HepG2 (cell line): Measurements from ENCODE around the gene RETREG2. TPM values are rescaled to one million over a fixed set of nuclear protein-coding genes. Genes with fewer than 3 reads are reported as not detected.
A peak's percentile ranks its signal among the peaks of the same experiment; 100 is the strongest.

Experiments
- ELF3 ChIP-seq: IDR thresholded peaks from 2 replicates; pipeline ENCODE4 v1.6.1; 2016; ENCODE audit warnings: missing genetic modification reagents, missing compliant biosample characterization
- FOXK1 ChIP-seq: sonication (generic); formaldehyde crosslinking; IDR thresholded peaks from 2 replicates; pipeline ENCODE4 v1.4.0; 2020; ENCODE audit warnings: low read depth, missing genetic modification reagents, borderline replicate concordance
- FOXO1 ChIP-seq: sonication (generic); formaldehyde crosslinking; IDR thresholded peaks from 2 replicates; pipeline ENCODE4 v1.4.0; 2020; ENCODE audit warnings: missing genetic modification reagents
- KDM3A ChIP-seq: IDR thresholded peaks from 2 replicates; pipeline ENCODE4 v1.6.1; 2018; ENCODE audit warnings: low read depth, missing compliant biosample characterization
- MAFF ChIP-seq: IDR thresholded peaks from 2 replicates; pipeline ENCODE4 v1.6.1; 2011; ENCODE audit warnings: low read depth, low read length, improper control_type of control experiment
- POGZ ChIP-seq: sonication (generic); formaldehyde crosslinking; IDR thresholded peaks from 2 replicates; pipeline ENCODE4 v1.4.0; 2020; ENCODE audit warnings: mild to moderate bottlenecking, missing genetic modification reagents
- RFX1 ChIP-seq: fragments of 450-650 bp; IDR thresholded peaks from 2 replicates; pipeline ENCODE4 v1.6.1; 2017
- SIX4 ChIP-seq: sonication (generic); formaldehyde crosslinking; IDR thresholded peaks from 2 replicates; pipeline ENCODE4 v1.4.0; 2020; ENCODE audit warnings: missing genetic modification reagents
- TIGD3 ChIP-seq: sonication (generic); formaldehyde crosslinking; IDR thresholded peaks from 2 replicates; pipeline ENCODE4 v1.5.1; 2020; ENCODE audit warnings: mild to moderate bottlenecking, missing genetic modification reagents, borderline replicate concordance
- ZFP91 ChIP-seq: sonication (generic); formaldehyde crosslinking; IDR thresholded peaks from 2 replicates; pipeline ENCODE4 v1.9.0; 2022; ENCODE audit warnings: missing genetic modification reagents, mild to moderate bottlenecking, borderline replicate concordance
- ZFY ChIP-seq: sonication (generic); formaldehyde crosslinking; IDR thresholded peaks from 2 replicates; pipeline ENCODE4 v1.4.0; 2020; ENCODE audit warnings: missing genetic modification reagents
- ZNF101 ChIP-seq: sonication (generic); formaldehyde crosslinking; IDR thresholded peaks from 2 replicates; pipeline ENCODE4 v1.4.0; 2020; ENCODE audit warnings: mild to moderate bottlenecking, low read depth, missing genetic modification reagents, borderline replicate concordance
- ZNF20 ChIP-seq: sonication (generic); formaldehyde crosslinking; IDR thresholded peaks from 2 replicates; pipeline ENCODE4 v1.4.0; 2020; ENCODE audit warnings: mild to moderate bottlenecking, moderate library complexity, missing genetic modification reagents
- ZNF224 ChIP-seq: sonication (generic); formaldehyde crosslinking; IDR thresholded peaks from 2 replicates; pipeline ENCODE4 v1.5.0; 2020; ENCODE audit warnings: mild to moderate bottlenecking, missing genetic modification reagents
- ZNF253 ChIP-seq: sonication (generic); formaldehyde crosslinking; IDR thresholded peaks from 2 replicates; pipeline ENCODE4 v1.8.0; 2022; ENCODE audit warnings: mild to moderate bottlenecking, missing genetic modification reagents, borderline replicate concordance
- ZNF382 ChIP-seq: sonication (generic); formaldehyde crosslinking; IDR thresholded peaks from 2 replicates; pipeline ENCODE4 v1.5.0; 2020; ENCODE audit warnings: missing genetic modification reagents, mild to moderate bottlenecking, borderline replicate concordance
- ZNF446 ChIP-seq: sonication (generic); formaldehyde crosslinking; IDR thresholded peaks from 2 replicates; pipeline ENCODE4 v1.5.0; 2020; ENCODE audit warnings: mild to moderate bottlenecking, missing genetic modification reagents
- ZNF484 ChIP-seq: sonication (generic); formaldehyde crosslinking; IDR thresholded peaks from 2 replicates; pipeline ENCODE4 v1.5.1; 2020; ENCODE audit warnings: mild to moderate bottlenecking, low read depth, missing genetic modification reagents, borderline replicate concordance
- ZNF709 ChIP-seq: sonication (generic); formaldehyde crosslinking; IDR thresholded peaks from 2 replicates; pipeline ENCODE4 v1.5.0; 2020; ENCODE audit warnings: mild to moderate bottlenecking, missing genetic modification reagents
- ZNF749 ChIP-seq: sonication (generic); formaldehyde crosslinking; IDR thresholded peaks from 2 replicates; pipeline ENCODE4 v1.8.0; 2022; ENCODE audit warnings: mild to moderate bottlenecking, missing genetic modification reagents, moderate library complexity, borderline replicate concordance
- ZNF788 ChIP-seq: sonication (generic); formaldehyde crosslinking; IDR thresholded peaks from 2 replicates; pipeline ENCODE4 v1.5.0; 2020; ENCODE audit warnings: mild to moderate bottlenecking, missing genetic modification reagents, borderline replicate concordance
- ZSCAN20 ChIP-seq: sonication (generic); formaldehyde crosslinking; IDR thresholded peaks from 2 replicates; pipeline ENCODE4 v1.4.0; 2020; ENCODE audit warnings: missing genetic modification reagents, mild to moderate bottlenecking, borderline replicate concordance
- ZSCAN31 ChIP-seq: sonication (generic); formaldehyde crosslinking; IDR thresholded peaks from 2 replicates; pipeline ENCODE4 v1.5.0; 2020; ENCODE audit warnings: low read depth, mild to moderate bottlenecking, missing genetic modification reagents
- polyA plus RNA-seq, 8 experiments: library from polyadenylated mRNA; depleted of rRNA in 3 of 8; stranded (reverse) in 7 of 8; unstranded in 1 of 8; fragments of >200 nt; fragmentation: Illumina TruSeq in 4 of 8; extraction: Trizol in 4 of 8; gene quantifications; 2 replicates each; pipeline versions ENCODE4 v1.2.1 to v1.2.3, GENCODE V29; 2011 to 2016; ENCODE audit warnings: low read depth in 4 of 8, missing spikeins in 1 of 8, mixed read lengths in 1 of 8; ENCODE audit not compliant: insufficient read depth in 1 of 8
- total RNA-seq, 5 experiments: library from RNA; depleted of rRNA; stranded (reverse); fragments of >200 nt; fragmentation: Illumina TruSeq; extraction: Trizol; gene quantifications; 2 replicates each; pipeline ENCODE4 v1.2.3, GENCODE V29; 2016; ENCODE audit warnings: low read depth in 1 of 5
- TF ChIP-seq, protein P1 (sequence below): sonication (generic); formaldehyde crosslinking; conservative IDR thresholded peaks from 2 replicates; pipeline ENCODE4 v1.4.0; 2020; ENCODE audit warnings: missing genetic modification reagents
- TF ChIP-seq, protein P2 (sequence below): IDR thresholded peaks from 2 replicates; pipeline ENCODE4 v1.6.1; 2018; ENCODE audit warnings: missing genetic modification reagents

Gene RETREG2
- total and polyA plus RNA-seq, 2 of the 13 experiments (the other 11 are each of a cell fraction or from before 2014, with no cell fraction given) = 86.0 to 134 TPM

GRCh38 chr2:219229305-219230058 is 51.4 kb downstream of the RETREG2 start, which contains the start of the genes ANKZF1 and ATG9A (continued):
- TF ChIP-seq, protein P1, sequence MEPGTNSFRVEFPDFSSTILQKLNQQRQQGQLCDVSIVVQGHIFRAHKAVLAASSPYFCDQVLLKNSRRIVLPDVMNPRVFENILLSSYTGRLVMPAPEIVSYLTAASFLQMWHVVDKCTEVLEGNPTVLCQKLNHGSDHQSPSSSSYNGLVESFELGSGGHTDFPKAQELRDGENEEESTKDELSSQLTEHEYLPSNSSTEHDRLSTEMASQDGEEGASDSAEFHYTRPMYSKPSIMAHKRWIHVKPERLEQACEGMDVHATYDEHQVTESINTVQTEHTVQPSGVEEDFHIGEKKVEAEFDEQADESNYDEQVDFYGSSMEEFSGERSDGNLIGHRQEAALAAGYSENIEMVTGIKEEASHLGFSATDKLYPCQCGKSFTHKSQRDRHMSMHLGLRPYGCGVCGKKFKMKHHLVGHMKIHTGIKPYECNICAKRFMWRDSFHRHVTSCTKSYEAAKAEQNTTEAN = peak; percentile 73
- TF ChIP-seq SIX4 (CRISPR knock-in tag) (0 out of 2 replicates have a peak, but pooled peaks have one; percentile 5), ZNF20 (no peak), ZNF749 (no peak; the same call in 1 of the 2 replicates), RFX1 (no peak; the same call in 1 of the 2 replicates), ZNF446 (CRISPR knock-in tag) (peak; percentile 72; the same call in 1 of the 2 replicates), ELF3 (CRISPR knock-in tag) (peak; percentile 75), POGZ (CRISPR knock-in tag) (0 out of 2 replicates have a peak, but pooled peaks have one; percentile 41), ZNF101 (CRISPR knock-in tag) (no peak), ZSCAN31 (peak; percentile 94), FOXK1 (CRISPR knock-in tag) (peak; percentile 97), MAFF (0 out of 2 replicates have a peak, but pooled peaks have one; percentile 0), ZSCAN20 (CRISPR knock-in tag) (no peak), ZNF382 (CRISPR knock-in tag) (no peak), ZNF484 (CRISPR knock-in tag) (no peak), ZNF788 (CRISPR knock-in tag) (peak; percentile 61), FOXO1 (peak; percentile 61), ZNF709 (CRISPR knock-in tag) (peak; percentile 56; the same call in 1 of the 2 replicates), KDM3A (CRISPR knock-in tag) (0 out of 2 replicates have a peak, but pooled peaks have one; percentile 63), TIGD3 (CRISPR knock-in tag) (0 out of 2 replicates have a peak, but pooled peaks have one; percentile 23), ZFY (peak; percentile 91), ZNF253 (0 out of 2 replicates have a peak, but pooled peaks have one; percentile 51), ZNF224 (CRISPR knock-in tag) (peak; percentile 70; the same call in 1 of the 2 replicates), ZFP91 (CRISPR knock-in tag) (peak; percentile 79)
- TF ChIP-seq, protein P2, sequence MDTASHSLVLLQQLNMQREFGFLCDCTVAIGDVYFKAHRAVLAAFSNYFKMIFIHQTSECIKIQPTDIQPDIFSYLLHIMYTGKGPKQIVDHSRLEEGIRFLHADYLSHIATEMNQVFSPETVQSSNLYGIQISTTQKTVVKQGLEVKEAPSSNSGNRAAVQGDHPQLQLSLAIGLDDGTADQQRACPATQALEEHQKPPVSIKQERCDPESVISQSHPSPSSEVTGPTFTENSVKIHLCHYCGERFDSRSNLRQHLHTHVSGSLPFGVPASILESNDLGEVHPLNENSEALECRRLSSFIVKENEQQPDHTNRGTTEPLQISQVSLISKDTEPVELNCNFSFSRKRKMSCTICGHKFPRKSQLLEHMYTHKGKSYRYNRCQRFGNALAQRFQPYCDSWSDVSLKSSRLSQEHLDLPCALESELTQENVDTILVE (CRISPR knock-in tag) = peak; percentile 68
